Measurements from ENCODE around the gene KIAA1549.

KIAA1549 gene

DNA sequence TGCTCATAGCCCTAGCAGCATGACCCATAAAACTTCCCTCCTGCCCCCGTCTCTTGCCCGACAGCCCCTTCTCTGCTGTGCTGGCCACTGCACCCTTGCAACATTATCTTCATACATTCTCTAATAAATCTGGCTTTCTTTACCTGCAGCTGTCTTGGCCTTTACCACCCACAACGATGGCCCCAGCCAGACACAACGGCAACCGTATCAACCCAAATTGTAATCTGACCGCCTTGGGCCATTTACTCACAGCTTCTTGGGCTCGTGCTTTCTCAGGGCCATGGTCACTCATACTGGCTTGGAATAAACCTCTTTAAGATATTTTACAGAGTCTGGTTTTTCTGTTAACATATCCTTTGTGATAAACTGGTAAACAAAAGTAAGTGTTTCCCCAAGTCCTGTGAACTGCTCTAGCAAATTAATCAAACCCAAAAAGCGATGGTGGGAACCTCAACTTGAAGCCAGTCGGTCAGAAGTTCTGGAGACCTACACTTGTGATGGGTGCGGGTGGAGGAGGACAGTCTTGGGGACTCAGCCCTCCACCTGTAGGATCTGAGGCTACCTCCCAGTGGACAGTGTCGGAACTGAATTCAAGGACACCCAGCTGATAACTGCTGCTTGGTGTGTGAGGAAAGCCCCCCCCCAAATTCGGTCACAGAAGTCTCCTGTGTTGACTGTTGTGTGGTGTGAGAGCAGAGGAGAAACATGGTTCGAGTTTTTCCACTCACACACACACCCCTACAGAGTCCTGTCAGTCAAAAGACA is 95.6 kb downstream of the KIAA1549 start:
- DNase-seq (ENCODE audit: low read depth, low spot score) = no peak

DNA sequence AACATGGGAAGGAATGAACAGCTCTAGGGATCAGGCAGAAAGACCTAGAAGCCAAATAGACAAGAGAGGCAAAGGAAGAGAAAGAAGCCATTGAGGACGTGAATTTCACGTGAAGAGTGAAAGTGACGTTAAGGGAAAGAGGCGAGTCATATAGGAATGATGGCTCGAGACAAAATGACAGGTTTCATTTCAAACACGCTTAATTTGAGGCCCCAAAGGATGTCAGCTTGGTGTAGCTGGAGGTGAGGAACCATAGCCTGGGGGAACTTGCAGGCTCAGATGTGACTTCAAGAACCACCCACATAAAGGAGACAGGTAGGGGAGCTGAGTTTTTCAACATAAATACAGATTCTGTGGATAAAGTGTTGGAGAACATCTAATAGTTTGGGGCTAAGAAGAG is 98.9 kb downstream of the KIAA1549 start:
- DNase-seq (ENCODE audit: low read depth, low spot score) = no peak

DNA sequence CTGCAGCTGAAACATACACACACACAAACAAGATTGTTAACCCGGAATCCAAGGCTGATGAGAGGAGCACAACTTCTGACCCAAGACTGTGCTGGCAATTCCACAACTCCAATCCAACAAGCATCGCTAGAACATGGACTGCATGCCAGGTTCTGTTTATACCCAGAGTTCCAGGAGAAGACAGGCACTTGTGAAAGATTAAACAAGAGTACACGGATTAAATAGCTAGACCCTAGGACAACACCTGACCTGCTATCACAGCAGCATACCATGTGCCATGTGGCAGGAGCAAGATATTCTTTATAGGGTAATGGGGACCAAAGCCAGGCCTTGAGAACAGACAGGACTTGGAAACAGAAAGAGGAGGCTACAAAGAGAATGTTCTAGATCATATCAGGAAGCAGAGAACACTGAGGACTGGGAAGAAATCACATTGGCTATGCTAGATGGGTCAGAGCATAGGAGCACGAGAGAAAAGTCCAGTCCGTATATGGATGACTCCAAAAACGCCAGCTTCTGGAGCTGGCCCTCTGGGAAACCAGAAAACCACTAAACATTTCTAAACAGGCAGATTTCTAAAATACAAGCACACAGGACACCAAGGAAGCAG is 99.5 kb downstream of the KIAA1549 start:
- DNase-seq (ENCODE audit: low read depth, low spot score) = no peak

DNA sequence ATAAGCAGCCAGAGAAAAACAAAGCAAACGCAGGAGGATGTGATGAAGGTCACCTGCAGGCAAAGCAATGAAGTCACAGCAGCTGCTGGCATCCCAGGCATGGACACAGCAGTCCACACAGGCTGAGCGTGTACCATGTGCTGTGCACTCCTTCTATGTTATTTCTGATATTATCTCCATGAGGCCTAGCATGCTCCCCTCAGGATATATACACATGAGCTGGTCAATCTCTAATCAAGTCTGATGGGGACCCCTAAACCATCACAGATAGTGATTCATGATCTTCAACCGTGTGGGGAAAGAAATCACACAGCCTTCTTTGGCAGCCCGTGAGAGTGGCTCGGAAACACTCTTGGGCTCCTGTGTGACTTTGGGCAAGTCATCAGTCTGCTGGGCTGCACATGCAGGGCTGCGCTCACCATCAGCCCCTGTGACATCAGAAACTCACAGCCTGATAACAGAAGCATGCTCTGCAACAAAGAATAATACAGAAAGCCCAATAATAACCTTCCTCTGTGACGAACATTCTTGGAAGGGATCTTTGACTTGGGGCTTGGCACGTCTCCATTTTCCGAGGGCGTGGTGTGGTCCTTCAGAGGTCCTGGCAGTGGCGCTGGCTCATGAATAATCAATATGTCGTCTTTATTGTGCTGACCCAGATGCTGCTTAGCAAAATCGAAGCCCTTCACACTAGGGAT is 100.2 kb downstream of the KIAA1549 start:
- no peak for DNase-seq (ENCODE audit: low read depth, low spot score)

DNA sequence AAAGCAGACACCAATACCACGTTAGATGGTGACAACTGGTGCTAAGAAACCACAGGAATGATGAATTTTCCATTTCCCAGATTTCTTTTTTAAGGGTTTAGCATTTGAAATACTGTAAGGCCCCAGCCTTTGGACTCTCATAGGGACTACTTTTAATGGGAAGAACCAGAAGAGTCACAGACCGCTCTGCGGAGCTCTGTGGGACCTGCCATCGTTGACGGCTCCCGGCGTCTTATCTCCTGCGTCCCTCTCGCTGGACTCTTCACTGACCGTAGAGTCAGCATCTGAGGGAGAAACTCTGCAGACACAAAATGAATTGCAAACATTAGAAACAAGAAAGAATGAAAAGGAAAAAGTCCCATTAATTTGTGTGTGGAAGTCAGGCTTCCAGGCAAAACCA is 101.8 kb downstream of the KIAA1549 start:
- no peak for DNase-seq (ENCODE audit: low read depth, low spot score)

DNA sequence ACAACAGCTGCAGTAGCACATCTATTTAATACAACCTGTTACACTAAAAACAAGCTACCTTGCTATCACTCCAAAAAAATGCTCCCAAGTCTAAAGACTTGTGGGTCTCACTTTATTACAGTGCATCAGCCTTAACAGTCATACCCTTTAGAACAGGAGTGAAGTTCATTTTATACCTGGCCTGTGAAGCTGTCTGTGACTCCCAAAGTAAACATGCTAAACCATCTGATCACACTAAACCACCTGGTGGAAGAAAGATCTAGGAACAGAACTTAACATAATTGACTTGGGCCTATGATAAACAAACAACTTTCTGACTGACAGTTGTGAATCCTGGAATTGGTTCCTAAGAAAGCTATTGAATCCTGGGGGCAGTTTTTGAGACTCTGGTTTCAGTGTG is 102.3 kb downstream of the KIAA1549 start:
- DNase-seq (ENCODE audit: low read depth, low spot score) = no peak

DNA sequence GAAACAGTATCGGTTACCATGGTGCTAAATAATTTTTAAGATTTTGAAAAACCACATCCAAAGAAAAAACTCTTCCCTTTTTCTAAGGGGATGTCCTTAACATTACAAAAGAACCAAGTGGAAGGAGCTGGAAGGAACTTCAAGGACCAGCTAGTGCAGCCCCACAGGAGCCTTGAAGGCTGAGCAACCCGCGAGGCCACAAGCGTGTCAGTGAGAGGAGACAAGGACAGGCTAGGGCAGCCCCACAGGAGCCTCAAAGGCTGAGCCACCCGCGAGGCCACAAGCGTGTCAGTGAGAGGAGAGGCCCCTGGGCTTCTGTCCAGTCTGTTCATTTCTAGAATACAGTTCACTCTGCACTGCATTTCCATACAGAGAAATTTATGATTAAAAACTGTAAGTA is 103.1 kb downstream of the KIAA1549 start:
- DNase-seq (ENCODE audit: low read depth, low spot score) = no peak

DNA sequence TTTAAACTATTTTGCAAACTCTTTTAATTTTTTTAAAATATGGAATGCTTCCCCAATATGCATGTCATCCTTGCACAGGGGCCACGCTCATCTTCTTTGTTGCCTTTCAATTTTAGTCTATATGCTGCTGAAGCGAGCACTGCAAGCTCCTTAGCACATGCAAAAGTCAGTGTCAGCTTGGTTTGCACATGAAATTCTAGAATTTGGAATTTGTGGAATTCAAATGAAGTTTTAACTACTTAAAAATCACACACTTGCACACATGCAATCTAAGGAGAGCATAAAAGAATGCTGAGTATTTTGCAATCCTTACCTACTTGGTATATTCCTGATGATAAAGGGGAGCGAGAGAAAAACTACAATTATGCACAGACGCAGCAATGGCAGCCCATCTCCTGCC is 104.9 kb downstream of the KIAA1549 start:
- no peak for DNase-seq (ENCODE audit: low read depth, low spot score)

DNA sequence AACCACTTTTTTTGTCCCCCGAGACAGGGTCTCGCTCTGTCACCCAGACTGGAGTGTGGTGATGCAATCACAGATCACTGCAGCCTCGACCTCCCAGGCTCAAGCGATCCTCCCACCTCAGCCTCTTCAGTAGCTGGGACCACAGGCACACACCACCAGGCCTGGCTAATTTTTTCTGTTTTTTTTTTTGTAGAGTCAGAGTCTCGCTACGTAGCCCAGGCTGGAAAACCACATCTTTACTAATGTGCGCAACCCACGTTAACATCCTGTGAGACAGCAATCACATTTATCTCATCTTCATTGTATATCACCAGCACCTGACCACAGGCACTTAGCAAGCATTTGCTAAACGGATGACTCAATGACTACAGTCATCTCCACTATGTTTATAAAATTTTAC is 105.4 kb downstream of the KIAA1549 start:
- DNase-seq (ENCODE audit: low read depth, low spot score) = peak; percentile 25

DNA sequence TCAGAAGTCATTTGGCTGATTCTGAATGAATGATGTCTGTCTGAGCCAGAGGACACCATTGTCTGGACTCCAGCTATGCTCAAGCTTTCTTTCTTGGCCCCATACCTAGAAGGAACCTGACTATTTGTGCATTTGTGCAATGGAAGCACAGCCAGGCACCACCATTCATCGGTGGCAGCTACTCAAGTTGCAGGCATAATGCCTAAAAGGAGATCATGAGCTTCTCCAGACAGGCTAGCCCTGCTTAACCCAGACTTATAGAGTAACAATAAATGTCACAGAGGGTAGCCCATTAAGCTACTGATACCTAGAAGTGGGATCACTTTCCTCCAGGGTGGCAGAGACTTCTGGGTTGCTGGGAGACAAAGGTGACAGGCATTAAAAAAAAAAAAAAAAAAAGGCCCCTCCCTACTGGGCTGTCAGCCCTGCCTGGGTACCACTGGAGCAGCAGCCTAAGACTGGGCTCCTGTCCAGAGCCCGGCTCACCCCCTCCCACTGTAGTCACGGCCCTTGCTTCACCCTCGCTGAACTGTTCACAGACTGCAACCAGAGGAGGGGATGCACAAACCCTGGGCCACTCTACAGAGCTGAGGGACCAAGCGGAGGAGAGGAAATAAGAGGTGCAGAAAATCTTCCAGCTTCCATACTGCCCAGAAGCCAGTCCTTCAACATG is 107.8 kb downstream of the KIAA1549 start:
- no peak for DNase-seq (ENCODE audit: low read depth, low spot score)

DNA sequence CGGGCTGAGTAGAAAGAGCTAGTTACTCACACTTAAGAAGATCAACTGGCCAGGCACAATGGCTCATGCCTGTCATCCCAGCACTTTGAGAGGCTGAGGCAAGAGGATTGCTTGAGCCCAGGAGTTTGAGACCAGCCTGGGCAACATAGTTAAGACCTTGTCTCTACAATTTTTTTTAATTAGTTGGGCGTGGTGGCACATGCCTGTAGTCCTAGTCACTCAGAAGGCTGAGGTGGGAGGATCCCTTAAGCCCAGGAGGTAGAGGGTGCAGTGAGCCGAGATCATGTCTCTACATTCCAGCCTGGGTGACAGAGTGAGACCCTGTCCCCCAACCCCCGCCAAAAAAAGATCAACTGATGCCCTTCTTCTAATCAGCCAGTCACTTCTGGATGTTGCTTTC is 108.6 kb downstream of the KIAA1549 start:
- DNase-seq (ENCODE audit: low read depth, low spot score) = no peak

DNA sequence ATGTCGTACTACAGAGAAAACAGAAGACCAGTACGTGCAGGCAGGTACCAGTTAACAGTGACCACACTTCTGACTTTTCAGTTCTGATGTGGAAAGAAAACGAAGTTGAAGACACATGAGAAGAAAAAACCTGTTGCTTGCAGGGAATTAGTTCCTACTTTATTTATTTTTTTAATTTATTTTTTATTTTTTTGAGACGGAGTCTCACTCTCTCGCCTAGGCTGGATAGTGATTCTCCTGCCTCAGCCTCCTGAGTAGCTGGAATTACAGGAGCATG is 109.4 kb downstream of the KIAA1549 start:
- no peak for DNase-seq (ENCODE audit: low read depth, low spot score)

DNA sequence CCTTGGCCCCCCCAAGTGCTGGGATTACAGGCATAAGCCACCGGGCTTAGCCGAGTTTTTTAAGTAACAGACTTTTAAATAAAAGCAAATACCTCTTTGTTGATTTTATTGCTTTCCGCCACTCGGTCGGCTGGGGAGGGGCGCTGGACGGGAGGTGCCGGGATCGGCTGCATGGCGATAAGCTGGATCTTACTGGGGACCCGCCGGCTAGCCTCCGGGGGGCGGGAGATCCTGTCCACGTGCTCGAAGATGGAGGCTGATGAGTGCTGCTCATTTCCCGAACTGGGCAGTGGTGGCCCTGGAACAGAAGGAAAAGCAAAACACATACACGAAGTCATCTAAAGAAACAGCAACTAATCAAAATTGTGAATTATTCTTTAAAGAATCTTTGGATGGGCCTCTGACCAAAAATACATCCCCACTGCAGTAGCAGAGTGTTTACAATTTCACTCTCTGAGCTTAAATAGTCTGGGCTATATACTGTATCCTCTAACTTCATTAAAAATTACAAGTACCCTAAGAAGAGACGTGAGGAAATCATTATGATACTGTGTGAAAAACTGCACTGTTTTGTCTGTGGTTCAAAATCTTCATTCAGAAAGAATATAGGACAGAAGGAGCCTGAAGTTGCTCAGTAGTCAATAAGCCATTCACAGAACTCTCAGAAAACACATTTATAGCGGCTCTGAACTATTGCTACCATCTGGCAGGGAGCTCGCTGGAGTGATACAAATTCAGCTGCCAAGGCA is 110.0 kb downstream of the KIAA1549 start:
- DNase-seq (ENCODE audit: low read depth, low spot score) = no peak

DNA sequence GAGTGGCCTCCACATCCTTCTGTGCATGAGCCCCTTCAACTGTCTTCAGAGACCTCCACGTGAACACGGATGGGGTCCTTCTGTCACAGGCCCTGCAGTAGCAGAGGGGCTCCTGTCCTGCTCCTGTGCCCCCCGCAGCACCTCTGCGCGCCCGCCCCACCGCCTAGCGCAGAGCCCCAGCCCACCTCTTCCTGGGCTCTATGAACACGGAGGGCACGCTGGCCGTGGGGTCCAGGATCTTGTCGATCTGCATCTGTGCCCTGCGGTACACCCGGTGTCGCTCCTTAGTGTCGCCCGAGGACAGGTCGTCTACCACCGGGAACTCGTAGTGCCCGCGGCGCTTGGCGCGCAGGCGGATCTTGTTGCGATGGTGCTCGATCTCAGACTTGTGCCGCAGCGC is 111.8 kb downstream of the KIAA1549 start:
- no peak for DNase-seq (ENCODE audit: low read depth, low spot score)

DNA sequence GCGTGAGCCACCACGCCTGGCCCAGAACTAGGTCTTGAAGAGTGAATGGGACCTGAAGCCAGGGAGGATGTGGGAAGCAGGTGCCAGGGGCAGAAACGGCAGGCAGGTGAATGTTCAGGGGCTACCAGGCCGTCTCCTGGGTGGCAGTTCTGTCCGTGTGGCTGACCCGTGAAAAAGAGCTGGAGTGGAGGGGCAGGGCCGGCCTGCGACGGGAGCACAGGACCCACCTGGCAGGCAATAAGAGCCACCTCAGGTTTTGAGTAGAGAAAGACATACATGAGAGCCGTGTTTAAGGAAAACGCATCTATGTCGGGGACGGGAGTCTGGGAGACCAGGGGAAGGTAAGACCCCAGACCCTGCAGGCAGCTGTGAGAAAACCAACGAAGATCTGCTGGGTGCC is 112.5 kb downstream of the KIAA1549 start:
- DNase-seq (ENCODE audit: low read depth, low spot score) = no peak

DNA sequence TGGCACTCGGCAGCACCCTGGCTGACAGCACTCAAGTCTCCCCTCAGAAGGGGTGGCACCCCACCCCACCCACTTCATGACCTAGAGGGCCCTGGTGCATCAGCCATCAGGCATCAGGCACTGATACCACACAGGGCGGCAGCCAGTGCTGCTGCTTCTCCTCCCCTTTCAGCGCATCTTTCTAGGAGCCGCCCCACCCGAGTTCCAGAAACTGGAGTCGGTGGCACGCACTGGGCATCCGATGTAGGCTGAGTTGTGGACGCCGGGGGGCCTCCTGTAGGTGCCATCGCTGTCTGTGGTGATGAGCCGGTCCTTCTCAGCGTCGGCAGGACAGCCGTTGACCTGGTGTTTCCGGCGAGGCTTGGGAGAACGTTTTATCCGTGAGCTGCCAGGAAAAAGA is 113.4 kb downstream of the KIAA1549 start:
- no peak for DNase-seq (ENCODE audit: low read depth, low spot score)

DNA sequence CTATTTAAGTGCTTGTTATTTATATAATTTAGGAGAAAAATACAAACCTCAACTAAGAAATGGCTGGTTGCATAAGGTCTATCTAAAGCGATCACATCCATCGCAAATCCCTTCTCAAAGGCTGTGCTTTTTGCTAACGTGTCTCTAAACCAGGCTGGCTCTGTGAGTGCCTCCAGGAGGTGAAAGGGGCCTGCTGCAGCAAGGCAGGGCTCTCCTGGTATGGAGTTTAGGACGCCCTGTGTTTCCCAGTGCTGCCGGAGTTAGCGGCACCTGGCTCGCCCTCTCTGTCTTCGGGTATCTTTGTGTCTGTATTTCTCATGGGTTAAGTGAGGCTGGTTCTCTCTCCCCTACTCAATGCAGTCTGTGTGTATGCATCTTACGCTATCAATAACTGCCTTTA is 114.8 kb downstream of the KIAA1549 start:
- no peak for DNase-seq (ENCODE audit: low read depth, low spot score)

DNA sequence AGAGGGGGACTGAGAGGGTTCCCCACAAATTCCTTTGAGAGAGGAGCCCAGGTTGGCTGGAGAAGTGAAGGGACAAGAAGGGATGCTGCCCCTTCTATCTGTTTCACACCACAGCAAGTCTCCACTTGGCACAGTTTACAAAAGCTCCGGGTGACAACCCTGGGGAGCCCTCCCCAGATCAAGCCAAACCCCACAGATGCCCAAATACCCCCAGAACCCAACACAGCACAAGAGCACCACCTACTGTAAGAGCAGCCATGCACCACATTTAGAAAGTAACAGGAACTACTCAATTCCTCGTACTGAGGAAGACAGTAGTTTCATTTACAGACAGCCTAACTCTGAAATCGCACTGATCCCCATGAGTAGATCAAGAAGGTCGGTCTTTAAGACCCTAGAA is 115.3 kb downstream of the KIAA1549 start:
- no peak for DNase-seq (ENCODE audit: low read depth, low spot score)

DNA sequence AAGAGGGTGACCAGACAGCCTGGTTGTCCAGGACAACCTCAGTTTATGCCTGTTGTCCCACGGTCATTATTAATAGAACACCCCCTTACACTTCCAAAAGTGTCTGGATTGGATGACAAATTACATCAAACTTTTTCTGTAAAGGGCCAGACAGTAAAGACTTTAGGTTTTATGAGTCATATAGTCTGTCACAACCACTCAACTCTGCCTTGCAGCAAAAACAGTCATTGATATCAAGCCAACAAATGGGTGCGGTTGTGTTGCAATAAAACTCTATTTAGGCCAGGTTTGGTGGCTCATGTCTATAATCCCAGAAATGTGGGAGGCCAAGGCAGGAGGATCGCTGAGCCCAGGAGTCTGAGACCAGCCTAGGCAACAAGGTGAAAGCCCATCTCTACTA is 116.5 kb downstream of the KIAA1549 start:
- no peak for DNase-seq (ENCODE audit: low read depth, low spot score)

DNA sequence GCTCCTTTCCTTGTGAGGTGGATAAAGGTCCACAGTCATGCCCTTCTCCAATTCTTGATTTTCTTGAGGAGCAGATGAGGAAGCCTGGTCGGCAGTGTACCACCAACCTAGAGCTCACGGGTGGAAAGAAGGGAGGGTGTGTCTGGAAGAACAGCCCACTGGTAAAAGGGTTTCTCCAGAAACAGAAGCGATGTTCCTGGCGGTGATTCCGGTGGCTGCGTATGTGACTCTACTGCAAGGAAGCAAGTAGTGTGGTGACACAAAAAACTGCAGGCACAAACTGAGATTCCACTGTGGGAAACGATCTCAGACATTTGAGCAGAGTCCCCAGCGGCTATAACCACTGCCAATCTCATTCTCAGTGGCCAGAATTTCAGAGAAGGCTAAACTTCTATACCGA is 117.3 kb downstream of the KIAA1549 start:
- DNase-seq (ENCODE audit: low read depth, low spot score) = no peak

DNA sequence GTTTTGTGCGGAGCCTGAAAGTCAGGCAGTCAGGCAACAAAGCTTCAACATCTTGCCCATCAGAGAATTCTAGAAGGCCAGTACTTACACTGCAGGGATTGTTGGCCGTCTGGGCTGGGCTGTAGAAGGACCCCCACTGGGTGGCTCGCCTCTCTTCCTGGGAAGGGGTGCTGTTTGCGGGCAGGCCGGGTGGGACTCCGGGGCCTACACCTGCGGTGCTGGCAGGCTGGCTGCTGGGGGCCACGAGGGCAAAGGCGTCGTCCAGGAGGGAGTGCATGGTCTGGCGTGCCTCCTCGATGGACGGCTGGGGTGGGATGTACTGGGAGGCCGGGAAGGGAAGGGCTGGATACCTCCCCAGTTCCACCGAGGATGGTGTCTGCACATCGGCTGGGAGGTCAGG is 120.1 kb downstream of the KIAA1549 start:
- DNase-seq (ENCODE audit: low read depth, low spot score) = no peak

DNA sequence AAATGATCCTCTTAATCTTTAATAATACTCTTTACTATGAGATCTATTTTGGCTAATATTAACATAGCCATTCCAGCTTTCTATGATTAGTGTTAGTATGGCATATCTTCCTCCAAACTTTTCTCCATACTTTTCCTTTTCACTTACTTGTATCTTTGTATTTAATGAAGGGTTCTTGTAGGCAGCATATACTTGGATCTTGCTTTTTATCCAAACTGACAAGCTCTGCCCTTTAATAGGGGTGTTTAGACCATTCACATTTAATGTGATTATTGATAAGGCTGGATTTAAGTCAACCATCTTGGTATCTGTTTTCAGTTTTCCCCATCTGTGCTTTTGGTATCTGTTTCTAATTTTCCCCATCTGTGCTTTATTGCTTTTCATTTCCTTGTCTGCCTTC is 123.5 kb downstream of the KIAA1549 start:
- DNase-seq (ENCODE audit: low read depth, low spot score) = no peak
